ENCODE measurements around the gene SLX4IP.
"Not testable (repeated sequence)": the region's sequence is repeated elsewhere in the genome, so short reads cannot be mapped to it uniquely, and the experiment has no call there.

SLX4IP gene
- 12.5 to 17.5 (median 15.5) reads per million in 3 experiments for total RNA-seq

DNA sequence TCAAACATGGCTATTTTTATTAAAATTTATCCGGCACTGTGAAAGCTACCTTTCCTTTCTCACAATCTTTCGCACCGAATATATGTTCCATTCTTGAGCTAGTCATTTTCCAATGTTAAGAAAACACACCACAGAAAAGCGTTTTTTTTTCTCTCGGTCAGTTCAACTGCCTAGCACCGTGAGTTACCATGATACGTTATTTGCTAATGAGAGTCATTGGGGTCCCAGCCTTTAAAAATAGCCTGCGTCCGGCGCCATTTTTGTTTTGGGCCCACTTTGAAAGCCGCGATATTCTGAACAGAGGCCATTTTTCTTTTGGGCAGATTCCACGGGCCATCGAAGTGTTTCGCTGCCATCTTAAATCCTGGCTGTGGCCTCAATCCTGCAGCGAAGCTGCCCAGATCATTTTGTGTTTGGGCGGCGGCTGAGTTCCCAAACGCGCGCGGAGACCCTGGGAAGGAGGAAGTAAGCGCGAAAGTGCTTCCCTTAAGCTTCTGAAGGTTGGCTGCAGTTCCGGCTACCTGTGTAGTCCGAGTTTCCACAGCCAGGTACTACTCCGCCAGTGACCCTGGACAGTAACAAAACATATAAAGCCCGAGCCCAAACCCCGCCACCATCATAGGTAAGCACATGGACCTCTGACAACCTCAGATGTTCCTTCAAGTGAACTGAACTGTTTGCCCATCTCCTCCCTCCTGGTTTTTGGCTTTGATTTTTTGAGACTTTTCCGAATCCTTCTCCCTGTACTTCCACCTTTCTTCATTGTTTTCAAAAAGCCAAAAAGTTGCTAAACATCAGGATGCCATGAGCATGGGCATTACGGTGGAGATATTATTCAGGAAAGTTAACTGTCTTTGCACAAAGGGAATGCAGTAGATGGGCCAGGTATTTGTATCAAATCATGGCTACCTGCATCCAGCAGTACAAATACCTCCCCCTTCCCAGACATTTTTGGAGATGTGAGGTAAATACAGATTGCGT, at the start of gene SLX4IP:
Gene SLX4IP (plus strand): TSS at position 474 of the 981 bp plus-strand sequence. CDS start 22,900 bp downstream, outside the sequence.
- DNase-seq = peak; percentile 84

DNA sequence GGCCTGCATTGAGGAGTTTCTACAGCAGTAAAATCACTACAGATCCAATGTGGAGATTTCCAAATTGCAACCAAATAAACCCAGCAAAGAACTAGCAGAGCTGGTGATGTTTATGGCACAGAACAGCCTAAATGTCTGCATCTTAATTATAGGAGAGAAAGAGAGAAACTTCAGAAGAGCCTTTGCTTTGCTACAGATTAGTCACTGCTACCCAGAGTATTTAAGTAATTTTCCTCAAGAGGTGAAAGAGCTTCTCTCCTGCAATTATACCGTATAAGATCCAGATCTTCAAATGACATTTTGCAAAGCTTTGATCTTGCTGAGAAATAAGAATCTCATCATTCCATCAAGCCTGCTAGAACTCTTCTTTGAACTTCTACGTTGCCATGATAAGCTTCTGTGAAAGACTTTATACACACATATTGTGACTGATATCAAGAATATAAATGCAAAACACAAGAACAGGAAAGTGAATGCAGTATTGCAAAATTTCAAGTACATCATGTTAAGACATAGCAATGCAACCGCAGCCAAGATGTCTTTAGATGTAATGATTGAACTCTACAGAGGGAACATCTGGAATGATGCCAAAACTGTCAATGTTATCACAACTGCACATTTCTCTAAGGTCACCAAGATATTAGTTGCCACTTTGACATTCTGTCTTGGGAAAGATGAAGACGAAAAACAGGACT, 49.1 kb upstream of the SLX4IP start:
- no peak for DNase-seq

GRCh38 chr20:10387686-10388085, 47.4 kb upstream of the SLX4IP start:
- no peak for DNase-seq

- no peak for DNase-seq
Measured at GRCh38 chr20:10388597-10388996, 46.5 kb upstream of the SLX4IP start.

DNA sequence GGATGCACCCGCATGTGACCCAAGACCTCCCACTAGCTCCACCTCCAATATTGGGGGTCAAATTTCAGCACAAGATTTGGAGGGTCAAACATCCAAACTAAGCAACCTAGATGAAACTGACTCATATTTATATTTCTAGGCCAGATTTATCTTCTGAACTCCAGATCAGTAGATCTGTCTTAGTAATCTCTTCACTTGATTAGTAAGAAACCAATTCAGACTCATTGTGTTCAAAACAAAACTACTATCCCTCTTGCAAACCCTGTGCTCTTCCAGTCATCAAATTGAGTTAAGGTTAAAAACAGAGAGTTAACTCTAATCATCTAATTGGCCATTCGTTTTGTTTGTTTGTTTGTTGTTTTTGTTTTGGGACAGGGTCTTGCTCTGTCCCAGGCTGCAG, 44.4 kb upstream of the SLX4IP start:
- DNase-seq = no peak

GRCh38 chr20:10394752-10395151, 40.4 kb upstream of the SLX4IP start:
- not testable (repeated sequence) for DNase-seq

- no peak for DNase-seq
Measured at GRCh38 chr20:10398834-10399369, 36.2 kb upstream of the SLX4IP start.

GRCh38 chr20:10402938-10403608, 32.0 kb upstream of the SLX4IP start:
- DNase-seq = no peak

DNA sequence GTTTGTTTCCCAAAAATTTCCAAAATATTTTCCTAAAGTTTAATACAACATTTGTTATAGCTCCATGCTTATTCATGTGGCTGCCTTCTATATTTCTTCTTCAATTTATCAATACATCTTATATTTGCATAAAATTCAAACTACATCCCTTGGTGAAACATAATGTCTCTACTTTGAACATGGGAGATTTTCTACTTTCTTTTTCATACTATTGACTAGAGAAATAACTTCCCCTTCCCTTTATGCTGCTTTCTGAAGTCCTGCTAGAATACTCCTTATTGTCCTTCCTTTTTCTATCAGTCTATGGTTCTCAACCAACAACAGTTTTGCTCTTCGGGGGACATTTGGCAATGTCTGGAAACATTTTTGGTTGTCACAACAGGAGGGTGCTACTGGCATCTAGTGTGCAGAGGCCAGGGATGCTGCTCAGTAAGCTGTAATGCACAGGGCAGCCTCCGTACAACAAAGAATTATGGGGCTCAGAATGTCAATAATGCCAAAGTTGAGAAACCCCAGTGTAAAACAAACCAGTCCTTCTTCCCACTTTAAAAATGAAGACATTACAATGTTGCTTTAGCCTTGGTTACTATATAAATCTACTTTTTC, 31.0 kb upstream of the SLX4IP start:
- DNase-seq = no peak

- DNase-seq = no peak
Measured at GRCh38 chr20:10404959-10405530, 30.1 kb upstream of the SLX4IP start.

GRCh38 chr20:10408108-10408813, 26.8 kb upstream of the SLX4IP start:
- DNase-seq = no peak

GRCh38 chr20:10411673-10412072, 23.4 kb upstream of the SLX4IP start:
- no peak for DNase-seq

DNA sequence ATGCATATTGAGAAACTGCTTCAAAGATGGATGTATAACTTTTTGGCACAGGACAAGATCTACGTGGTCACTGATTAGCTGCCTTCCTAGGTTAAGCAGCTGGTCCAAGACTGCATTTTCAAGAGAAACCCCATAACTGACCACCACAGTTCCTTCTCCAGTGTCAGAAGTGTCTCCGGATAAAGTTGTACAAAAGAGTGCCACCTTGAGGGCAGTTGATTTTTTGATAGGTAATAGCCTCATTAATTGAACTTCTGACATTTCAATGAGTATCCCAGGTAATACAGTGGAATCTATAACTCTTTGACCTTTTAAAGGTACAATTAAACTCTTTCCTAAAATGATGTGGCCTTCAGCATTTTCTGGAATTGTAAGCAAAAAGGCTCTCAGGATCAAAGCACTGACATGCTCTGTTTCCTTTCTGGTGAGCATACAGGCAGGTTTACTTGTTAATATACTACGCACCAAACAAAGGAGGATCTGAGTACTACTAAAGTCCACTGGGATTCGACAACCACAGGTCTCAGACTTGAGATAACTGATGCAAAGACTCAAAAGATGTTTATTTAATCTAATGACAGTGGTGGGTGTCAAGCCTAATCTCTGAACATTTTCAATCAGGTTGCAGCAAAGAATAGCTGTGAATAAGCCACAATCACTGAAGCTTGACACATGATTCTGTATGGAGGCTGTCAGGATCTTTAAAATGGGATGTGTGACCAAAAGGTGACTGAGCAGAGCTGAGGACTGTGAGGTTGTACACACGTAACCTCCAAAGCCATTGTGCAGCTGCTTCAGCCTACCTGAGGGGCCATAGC, 22.3 kb upstream of the SLX4IP start:
- DNase-seq = no peak

GRCh38 chr20:10415013-10415650, 20.0 kb upstream of the SLX4IP start:
- no peak for DNase-seq

- not testable (repeated sequence) for DNase-seq
Measured at GRCh38 chr20:10417218-10417617, 17.9 kb upstream of the SLX4IP start.

- DNase-seq = no peak
Measured at GRCh38 chr20:10419550-10420133, 15.5 kb upstream of the SLX4IP start.

GRCh38 chr20:10423735-10424134, 11.4 kb upstream of the SLX4IP start:
- DNase-seq = no peak

DNA sequence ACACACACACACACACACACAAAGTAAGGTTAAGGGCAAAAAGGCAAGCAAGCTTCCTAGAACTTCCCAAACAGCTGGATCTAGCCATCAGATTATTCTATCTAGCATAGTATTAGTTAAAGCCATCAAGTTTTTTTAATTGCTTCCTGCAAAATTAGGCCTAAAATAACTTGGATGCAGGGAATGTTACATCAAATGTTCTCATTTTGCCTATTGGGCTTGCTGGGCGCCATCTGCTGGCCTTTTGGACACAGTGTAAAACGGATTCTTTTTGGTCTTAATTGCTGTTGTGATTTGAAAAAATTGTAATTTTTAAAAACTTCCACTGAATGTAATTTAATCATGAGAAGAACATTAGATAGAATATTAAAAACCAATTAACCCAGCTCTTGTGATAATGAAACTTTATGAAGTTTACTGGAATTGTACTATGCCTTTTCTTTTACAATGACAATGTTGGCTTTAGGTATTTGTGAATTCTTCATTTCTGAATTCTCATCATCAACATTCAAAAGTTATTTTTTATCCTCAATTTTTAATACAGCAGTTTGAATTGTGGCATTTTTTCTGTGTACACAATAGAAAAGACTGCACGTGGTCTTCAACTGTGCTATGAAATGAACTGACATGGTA, 7.9 kb upstream of the SLX4IP start:
- peak; percentile 24 for DNase-seq

DNA sequence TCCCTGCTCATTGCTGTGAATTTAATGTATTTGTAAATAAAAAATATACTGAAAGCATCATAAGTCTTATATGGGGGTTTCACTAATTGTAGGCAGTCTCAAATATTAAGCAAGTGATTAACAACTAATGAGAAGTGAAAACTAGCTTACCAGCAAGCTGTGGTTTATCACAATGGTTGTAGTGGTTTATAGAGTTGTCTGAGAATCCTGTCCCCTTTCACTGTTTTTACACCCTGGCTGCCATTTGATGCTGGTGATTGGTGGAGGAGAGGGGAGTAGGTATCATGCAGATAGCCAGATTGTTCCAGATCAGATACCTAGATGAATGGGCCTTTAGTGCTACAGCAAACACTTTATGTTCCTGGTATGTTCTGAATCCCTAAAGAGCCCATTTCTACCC, 7.1 kb upstream of the SLX4IP start:
- no peak for DNase-seq
